Upper lobe of left lung (tissue), 4 donors: ENCODE measurements around the gene GABBR1.

Source experiments
- CTCF ChIP-seq, 6 experiments: fragments of 450-650 bp in 4 of 6; fragments of 200-600 bp in 2 of 6; sonication (generic) in 2 of 6; IDR thresholded peaks; one replicate each; pipeline ENCODE4 v1.5.1; 2016 to 2019; ENCODE audit warnings: antibody characterized with exemption in 6 of 6
- EP300 ChIP-seq, 4 donors: sonication (generic); formaldehyde crosslinking; IDR thresholded peaks; one replicate each; pipeline ENCODE4 v1.5.1; 2017; ENCODE audit warnings: antibody characterized with exemption in 4 of 4, control low read depth in 2 of 4
- POLR2A ChIP-seq, 4 donors: fragments of 450-650 bp; IDR thresholded peaks; one replicate each; pipeline ENCODE4 v1.5.1; 2016 to 2017; ENCODE audit warnings: antibody characterized with exemption in 4 of 4, mild to moderate bottlenecking in 2 of 4
- POLR2AphosphoS5 ChIP-seq, 2 donors: sonication (generic); formaldehyde crosslinking; IDR thresholded peaks; one replicate each; pipeline ENCODE4 v1.5.1; 2017; ENCODE audit warnings: antibody characterized with exemption in 2 of 2

- TF ChIP-seq EP300 (IDR thresholded peaks at IDR 0.05) (no peak), POLR2A (IDR thresholded peaks at IDR 0.05) (no peak), CTCF (IDR thresholded peaks at IDR 0.05) (no peak), POLR2AphosphoS5 (IDR thresholded peaks at IDR 0.05) (no peak)
Observed at GRCh38 chr6:29521006-29521680, 111.8 kb downstream of the GABBR1 start.
